ENCODE results near the gene RCOR1. TPM values are rescaled to one million over a fixed set of nuclear protein-coding genes. Genes with fewer than 3 reads are reported as not detected.

Gene RCOR1
- total and polyA plus RNA-seq, 2 of the 4 experiments (the other 2 are of a cell fraction): 9.0 to 11.2 TPM

DNA sequence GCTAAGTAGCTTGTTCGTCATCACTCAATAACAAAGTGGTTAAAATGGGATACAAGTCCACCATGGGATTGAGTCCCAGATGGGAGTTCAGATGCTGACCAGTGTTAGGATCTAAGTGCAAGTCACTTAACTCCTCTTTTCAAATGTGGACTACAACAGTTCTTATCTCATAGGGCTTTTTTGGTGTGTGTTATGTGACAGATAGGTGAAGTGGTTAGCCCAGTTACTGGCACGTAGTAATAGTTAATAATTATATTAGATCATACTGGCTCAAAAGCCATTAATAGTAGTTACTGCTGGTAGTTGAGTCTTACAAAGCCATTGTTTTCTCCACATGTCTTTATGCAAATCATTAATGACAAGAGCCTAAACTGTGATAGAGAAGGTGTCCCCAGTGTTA, 73.2 kb downstream of the RCOR1 start:
- H2AK9ac ChIP-seq (replicated peaks; ENCODE audit: low read depth, low read length, poor library complexity): no peak overlapping the region
- no peak overlapping the region for H3K4me2 ChIP-seq (ENCODE audit: low read depth, low read length)
- H3K56ac ChIP-seq (ENCODE audit: extremely low read depth, insufficient read depth, low read length): no peak overlapping the region
- no peaks in the 10 kb centered on the region for H3K9me3 ChIP-seq (ENCODE audit: control insufficient read depth, insufficient read depth, low read length)
- dilution Hi-C loops (cut with HindIII; ENCODE audit: low sequenced_read_pairs, unreplicated experiment): no loop called here
- no peak overlapping the region for H2AFZ ChIP-seq (replicated peaks; ENCODE audit: low read length, poor library complexity)
- peaks cover 28 to 71% of the 10 kb centered on the region in 2 experiments for H3K79me1 ChIP-seq (ENCODE audit: low read depth in 1 of 2, low read length in 2 of 2)
- no peak overlapping the region for H3K4me3 ChIP-seq (ENCODE audit: insufficient read depth, low read depth, low read length)
- H2BK15ac ChIP-seq (ENCODE audit: low read depth, low read length): no peak overlapping the region
- intact Hi-C loops (cut with micrococcal nuclease): no loop called here
- no peak overlapping the region for H4K8ac ChIP-seq (ENCODE audit: low read depth in 2 of 2, low read length in 2 of 2)
- no peak overlapping the region for H3K4ac ChIP-seq (ENCODE audit: low read depth, low read length)
- no peak overlapping the region for H3K23ac ChIP-seq (ENCODE audit: low read depth, low read length)
- no peaks in the 10 kb centered on the region for H3K27me3 ChIP-seq (ENCODE audit: control insufficient read depth, insufficient read depth, low read length)
- H4K91ac ChIP-seq (ENCODE audit: insufficient read depth, low read depth, low read length): no peak overlapping the region
- H3K9ac ChIP-seq (ENCODE audit: low read depth, low read length): no peak overlapping the region
- DNase-seq (no peak), ATAC-seq (ENCODE audit: low read depth) (no peak)
- POLR2A ChIA-PET (ENCODE audit: unreplicated experiment): no interaction called here
- no peak overlapping the region for H2AK5ac ChIP-seq (ENCODE audit: low read depth, low read length)
- no CpG with 5 or more reads among the region's 2 CpGs for WGBS, 2 experiments (ENCODE audit: extremely low coverage in 2 of 2, insufficient read length in 1 of 2)
- no peak overlapping the region for H4K5ac ChIP-seq (ENCODE audit: low read depth, low read length)
- 0 out of 2 replicates have a peak, but pooled peaks cover 2% of the 10 kb centered on the region for H3K9me1 ChIP-seq (ENCODE audit: insufficient read depth, low read length)
- no TSS peak for BruUV-seq (replicated peaks)
- H4K20me1 ChIP-seq (ENCODE audit: insufficient read depth, low read length): peaks cover 46% of the 10 kb centered on the region
- H3K18ac ChIP-seq (ENCODE audit: low read depth, low read length): no peak overlapping the region
- H3K4me1 ChIP-seq (ENCODE audit: control insufficient read depth, insufficient read depth, low read length): no peaks in the 10 kb centered on the region
- TF ChIP-seq CHD1 (IDR thresholded peaks at IDR 0.05; ENCODE audit: low read depth, low read length) (no peak), MXI1 (IDR thresholded peaks at IDR 0.05; ENCODE audit: borderline replicate concordance, low read depth, low read length) (no peak), MAZ (IDR thresholded peaks at IDR 0.05; ENCODE audit: borderline replicate concordance, low read depth, low read length) (no peak), NFE2L2 (IDR thresholded peaks at IDR 0.05; ENCODE audit: low read depth, low read length) (no peak), BHLHE40 (IDR thresholded peaks at IDR 0.05; ENCODE audit: low read depth, low read length) (no peak), MAFK (IDR thresholded peaks at IDR 0.05; ENCODE audit: low read depth, low read length) (no peak), RCOR1 (IDR thresholded peaks at IDR 0.05; ENCODE audit: insufficient replicate concordance, low read length) (no peak), CEBPB (IDR thresholded peaks at IDR 0.05; ENCODE audit: low read depth, low read length) (no peak), POLR2A (IDR thresholded peaks at IDR 0.05; ENCODE audit: low read depth, low read length) (no peak), SMC3 (IDR thresholded peaks at IDR 0.05; ENCODE audit: low read depth, low read length) (no peak), RFX5 (IDR thresholded peaks at IDR 0.05; ENCODE audit: low read depth, low read length) (no peak), FOS (IDR thresholded peaks at IDR 0.05; ENCODE audit: low read depth, low read length) (no peak), RAD21 (IDR thresholded peaks at IDR 0.05; ENCODE audit: low read length) (no peak)
- TF ChIP-seq, protein P1, sequence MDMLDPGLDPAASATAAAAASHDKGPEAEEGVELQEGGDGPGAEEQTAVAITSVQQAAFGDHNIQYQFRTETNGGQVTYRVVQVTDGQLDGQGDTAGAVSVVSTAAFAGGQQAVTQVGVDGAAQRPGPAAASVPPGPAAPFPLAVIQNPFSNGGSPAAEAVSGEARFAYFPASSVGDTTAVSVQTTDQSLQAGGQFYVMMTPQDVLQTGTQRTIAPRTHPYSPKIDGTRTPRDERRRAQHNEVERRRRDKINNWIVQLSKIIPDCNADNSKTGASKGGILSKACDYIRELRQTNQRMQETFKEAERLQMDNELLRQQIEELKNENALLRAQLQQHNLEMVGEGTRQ (IDR thresholded peaks at IDR 0.05; ENCODE audit: low read depth, low read length): no peak
- TF ChIP-seq, protein P2, sequence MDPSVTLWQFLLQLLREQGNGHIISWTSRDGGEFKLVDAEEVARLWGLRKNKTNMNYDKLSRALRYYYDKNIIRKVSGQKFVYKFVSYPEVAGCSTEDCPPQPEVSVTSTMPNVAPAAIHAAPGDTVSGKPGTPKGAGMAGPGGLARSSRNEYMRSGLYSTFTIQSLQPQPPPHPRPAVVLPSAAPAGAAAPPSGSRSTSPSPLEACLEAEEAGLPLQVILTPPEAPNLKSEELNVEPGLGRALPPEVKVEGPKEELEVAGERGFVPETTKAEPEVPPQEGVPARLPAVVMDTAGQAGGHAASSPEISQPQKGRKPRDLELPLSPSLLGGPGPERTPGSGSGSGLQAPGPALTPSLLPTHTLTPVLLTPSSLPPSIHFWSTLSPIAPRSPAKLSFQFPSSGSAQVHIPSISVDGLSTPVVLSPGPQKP (IDR thresholded peaks at IDR 0.05; ENCODE audit: borderline replicate concordance, low read depth, low read length): no peak
- in situ Hi-C loops (cut with MboI; ENCODE audit: low sequenced_read_pairs): no loop called here
- H2BK120ac ChIP-seq (ENCODE audit: low read depth, low read length): no peak overlapping the region
- H3K27ac ChIP-seq (ENCODE audit: insufficient read depth, low read length): no peak overlapping the region
- H3K14ac ChIP-seq (replicated peaks; ENCODE audit: low read depth, low read length): no peak overlapping the region
- no peaks in the 10 kb centered on the region for H3K36me3 ChIP-seq (ENCODE audit: control insufficient read depth, insufficient read depth, low read length)
- CTCF ChIA-PET: no interaction called here
- H2BK5ac ChIP-seq (ENCODE audit: low read depth, low read length, poor library complexity, severe bottlenecking): no peak overlapping the region
- no peak overlapping the region for H2BK20ac ChIP-seq (ENCODE audit: low read depth, low read length)
